ENCODE data around the gene CACNA1F.

Gene CACNA1F

DNA sequence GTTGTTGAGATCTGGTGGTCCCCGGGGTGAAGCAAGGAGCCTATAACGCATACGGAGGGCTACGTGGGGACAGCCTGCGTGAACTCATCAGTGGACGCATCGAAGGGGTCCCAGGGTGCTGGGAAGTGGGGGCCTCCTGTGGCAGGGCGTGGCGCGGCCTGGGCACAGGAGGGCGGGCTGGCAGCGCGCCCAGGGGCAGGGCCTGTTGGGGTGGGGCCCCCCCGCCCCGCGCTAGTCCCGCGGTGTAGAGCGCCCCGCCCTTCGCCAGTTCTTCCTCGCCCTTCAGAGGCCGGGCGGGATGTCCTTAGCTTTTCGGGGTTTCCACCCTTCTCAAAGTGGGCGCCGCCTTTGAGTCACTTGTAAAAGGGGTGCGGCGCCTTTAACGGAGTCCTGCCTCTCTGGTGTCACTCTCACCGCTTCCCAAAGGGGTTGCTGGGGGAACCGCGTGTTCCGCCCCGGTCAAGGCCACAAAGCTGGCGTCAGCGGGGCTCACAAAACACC, 60.8 kb downstream of the CACNA1F start:
- DNase-seq: peak; percentile 76 to 80

DNA sequence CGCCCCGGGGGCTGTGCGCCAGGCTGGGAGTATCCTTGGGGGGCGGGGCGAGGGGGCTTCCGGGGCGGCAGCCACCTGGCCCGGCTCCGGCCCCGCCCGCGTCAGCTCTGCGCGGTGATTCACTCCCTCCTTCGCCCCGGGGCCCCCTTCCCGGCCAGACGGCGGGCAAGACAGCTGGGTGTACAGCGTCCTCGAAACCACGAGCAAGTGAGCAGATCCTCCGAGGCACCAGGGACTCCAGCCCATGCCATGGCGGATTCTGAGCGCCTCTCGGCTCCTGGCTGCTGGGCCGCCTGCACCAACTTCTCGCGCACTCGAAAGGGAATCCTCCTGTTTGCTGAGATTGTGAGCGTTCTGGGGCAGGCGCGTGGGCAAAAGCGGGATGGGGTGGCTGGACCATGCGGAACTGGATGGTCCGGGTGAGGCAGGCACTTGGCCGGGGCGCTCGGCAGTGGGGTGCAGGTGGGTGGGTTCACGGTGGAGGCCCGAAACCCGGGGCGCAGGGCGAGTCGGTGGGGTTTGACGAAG, 61.3 kb downstream of the CACNA1F start, which contains the start of gene PLP2:
Gene PLP2 (plus strand): TSS at position 147 of the 528 bp plus-strand sequence. CDS start 103 bp downstream, at position 250.
- DNase-seq: peak; percentile 78 to 83

DNA sequence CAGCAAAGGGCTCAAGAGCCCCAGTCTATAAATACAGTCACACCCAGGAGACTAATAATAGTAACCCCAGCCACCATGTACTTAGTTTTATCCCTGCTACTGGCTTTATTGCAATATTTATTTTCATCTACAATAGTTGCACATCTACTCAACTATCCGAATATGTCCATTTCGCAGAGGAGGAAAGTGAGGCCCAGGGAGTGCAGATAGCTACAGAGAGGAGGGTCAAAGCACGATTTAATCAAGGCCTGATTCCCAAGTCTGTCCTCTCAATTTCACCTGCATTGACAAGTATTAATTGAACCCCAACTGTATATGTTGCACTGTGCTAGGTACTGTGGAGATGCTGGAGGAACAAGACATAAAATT, 65.4 kb downstream of the CACNA1F start:
- DNase-seq: no peak

GRCh38 chrX:49166914-49167739, 66.0 kb downstream of the CACNA1F start:
- peak; percentile 76 to 78 for DNase-seq

DNA sequence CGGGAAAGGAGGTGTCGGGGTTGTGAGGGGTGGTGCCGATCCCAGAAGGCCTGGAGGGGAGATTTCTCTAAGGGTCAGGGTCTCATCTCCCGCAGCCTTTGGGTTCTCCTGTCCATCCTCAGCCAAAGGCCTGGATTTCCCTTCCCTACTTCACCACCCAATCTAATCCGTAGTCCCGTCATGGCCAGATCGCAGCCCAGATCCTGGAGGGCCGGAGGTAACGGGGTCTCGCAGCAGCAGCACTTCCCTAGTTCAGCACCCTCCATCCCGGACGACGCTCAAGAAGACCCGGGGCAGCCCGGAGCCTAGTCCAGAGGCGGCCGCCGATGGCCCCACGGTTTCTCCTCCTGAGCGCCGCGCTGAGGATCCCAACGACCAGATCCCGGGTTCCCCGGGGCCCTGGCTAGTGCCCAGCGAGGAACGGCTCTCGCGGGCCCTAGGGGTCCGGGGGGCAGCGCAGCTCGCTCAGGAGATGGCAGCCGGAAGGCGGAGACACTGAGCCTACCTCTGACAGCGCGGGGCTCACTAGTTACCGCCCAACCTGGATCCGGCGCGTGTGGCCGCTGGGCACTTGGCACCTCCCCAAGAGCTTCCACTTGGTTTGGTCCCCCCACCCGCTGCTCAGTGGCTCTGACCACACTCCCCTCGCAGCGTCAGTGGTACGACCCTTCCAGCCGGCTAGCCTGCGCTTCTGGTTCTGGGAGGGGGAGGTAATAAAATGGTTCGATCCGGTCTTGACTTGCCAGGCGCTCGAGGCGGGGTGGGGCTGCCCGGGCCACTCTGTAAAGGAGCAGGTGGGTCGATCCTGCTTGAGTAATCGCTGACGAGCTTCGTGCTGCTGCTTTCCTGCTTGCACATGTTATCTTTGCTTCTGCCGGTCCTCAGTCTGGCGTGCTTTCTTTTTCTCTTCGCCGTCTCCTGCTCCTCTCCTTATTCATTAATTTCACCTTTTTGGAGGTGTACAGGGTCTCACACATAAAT, 66.9 kb downstream of the CACNA1F start:
- peak; percentile 74 to 81 for DNase-seq

- DNase-seq: no peak
Observed at GRCh38 chrX:49164589-49165360, 68.4 kb downstream of the CACNA1F start.

DNA sequence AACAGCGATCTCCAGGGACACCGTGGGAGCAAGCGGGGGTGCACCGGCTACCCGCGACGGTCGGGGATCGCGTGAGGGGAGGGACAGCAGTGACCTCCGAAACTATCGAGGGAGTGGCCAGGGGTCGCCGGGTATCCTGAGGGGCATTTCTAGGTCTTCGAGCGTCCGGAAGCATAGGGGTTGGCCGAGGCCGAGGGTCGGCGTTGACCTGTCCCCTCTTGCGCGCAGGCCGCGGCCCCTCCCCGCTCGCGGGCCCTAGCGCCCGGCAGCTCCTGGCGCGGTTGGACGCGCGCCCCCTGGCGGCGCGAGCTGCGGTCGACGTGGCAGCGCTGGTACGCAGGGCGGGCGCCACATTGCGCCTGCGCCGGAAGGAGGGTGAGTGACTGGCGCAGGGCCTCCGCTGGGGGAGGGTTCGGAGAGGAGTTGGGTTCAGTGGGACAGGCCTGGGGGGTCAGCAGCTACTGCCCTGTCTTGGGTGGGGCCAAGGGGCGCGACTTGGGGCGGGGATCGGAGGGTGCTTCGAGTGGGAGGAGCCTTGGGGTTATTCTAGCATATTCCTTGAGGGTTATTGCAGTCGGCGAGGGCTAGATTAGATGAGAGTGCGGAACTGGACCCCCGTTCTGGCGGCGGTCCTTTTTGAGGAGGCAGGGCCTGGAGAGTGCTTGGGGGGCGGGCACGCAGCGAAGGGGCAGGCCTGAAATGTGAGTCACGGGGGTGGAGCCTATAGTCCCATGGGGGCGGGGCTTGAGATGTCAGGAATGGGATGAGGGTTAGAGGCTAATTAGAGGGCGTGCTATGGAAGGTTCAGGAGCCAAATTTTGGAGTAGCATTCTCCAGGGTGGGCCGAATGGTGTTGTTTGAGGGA, 69.4 kb downstream of the CACNA1F start:
- peak; percentile 83 to 87 for DNase-seq

- DNase-seq: no peak
Observed at GRCh38 chrX:49162620-49163019, 70.5 kb downstream of the CACNA1F start, which contains the start of gene MAGIX. Gene MAGIX (plus strand): TSS chrX:49162758. CDS start chrX:49162890, 132 bp downstream.

DNA sequence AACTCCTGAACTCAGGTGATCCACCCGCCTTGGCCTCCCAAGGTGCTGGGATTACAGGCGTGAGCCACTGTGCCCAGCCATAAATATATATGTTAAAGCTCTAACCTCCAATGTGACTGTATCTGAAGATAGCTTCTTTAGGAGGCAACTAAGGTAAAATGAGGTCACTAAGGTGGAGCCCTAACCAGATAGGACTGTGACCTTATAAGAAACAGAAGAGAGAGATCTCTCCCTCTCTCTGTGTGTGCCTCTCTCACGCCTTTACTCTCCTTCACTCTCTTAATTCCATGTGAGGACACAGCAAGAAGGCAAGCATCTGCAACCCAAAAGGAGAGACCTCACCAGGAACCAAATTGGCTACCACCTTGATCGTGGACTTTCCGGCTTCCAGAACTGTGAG, 71.5 kb downstream of the CACNA1F start:
- no peak for DNase-seq

DNA sequence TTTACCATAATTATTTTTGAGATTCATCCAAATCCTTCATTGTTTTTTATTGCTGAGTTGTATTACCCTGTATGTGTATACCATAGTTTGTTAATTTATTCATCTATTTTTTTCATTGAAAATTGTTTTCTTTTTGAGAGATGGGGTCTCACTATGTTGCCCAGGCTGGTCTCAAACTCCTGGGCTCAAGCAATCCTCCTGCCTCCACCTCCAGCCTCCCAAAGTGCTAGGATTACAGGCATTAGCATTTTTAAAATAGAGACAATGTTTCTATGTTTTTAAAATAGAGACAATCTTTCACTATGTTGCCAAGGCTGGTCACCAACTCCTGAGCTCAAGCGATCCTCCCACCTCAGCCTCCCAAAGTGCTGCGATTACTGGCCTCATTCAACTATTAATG, 72.2 kb downstream of the CACNA1F start:
- DNase-seq: no peak

DNA sequence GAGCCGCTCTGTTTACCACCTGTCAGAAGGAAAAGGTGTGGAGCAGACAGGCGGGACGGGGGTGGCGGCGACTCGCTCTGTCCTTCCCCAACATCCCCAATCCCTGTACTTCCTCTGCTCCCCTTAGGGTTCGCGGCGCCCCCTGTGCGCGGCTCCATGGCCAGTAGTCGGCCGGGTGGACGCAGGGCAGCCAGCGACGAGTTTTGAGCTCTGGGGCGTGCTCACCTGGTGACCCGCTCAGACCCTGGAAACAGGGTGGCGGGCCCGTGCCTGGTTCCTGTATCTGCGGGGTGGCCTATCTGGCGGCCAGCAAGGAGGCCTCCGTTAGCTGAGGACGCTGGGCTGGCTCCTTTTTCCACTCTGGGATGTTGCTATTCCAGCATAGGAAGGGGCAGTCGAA, 75.9 kb downstream of the CACNA1F start:
- DNase-seq: no peak

- peak; percentile 86 to 88 for DNase-seq
Observed at GRCh38 chrX:49155900-49156837, 77.0 kb downstream of the CACNA1F start.

- peak in 1 of 2 experiments; percentile 42 for DNase-seq
Observed at GRCh38 chrX:49155243-49155899, 77.8 kb downstream of the CACNA1F start.
